Measurements from ENCODE around the gene PRAC1.

DNA sequence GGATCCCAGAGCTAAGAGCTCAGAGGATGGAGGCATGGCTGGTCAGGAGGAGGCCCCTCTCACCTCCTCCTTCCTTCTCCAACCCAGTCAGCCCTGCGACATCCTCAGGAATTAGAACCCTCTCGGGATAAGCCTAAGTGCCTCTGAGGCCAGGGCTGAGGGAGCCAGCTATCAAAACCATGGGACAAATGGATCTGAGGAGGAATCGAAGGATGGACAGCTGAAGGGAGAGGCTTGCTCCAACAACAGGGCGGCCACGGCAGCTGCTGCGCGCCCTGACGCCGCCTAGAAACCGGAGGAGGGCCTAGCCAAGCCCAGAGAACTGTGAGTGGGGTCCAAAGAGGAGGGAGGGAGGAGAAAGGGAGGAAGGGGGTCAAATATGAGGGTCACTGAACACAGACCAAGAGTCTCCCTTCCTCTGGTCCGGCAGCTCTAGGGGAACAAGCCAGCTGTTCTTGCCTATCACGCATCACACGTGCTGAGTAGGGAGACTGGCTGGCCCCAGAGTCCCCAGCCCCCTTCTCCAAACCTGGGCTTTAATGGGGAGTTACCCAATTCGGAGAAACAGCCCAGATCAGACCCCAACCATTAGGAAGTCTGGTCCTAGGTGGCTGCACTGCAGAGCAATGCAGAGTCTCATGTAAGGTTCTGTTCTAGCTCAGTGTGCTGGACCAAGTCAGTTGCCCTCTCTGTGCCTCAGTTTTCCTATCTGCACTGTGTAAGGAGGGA lies 12.2 kb upstream of the PRAC1 start:
- TF ChIP-seq, protein P1, sequence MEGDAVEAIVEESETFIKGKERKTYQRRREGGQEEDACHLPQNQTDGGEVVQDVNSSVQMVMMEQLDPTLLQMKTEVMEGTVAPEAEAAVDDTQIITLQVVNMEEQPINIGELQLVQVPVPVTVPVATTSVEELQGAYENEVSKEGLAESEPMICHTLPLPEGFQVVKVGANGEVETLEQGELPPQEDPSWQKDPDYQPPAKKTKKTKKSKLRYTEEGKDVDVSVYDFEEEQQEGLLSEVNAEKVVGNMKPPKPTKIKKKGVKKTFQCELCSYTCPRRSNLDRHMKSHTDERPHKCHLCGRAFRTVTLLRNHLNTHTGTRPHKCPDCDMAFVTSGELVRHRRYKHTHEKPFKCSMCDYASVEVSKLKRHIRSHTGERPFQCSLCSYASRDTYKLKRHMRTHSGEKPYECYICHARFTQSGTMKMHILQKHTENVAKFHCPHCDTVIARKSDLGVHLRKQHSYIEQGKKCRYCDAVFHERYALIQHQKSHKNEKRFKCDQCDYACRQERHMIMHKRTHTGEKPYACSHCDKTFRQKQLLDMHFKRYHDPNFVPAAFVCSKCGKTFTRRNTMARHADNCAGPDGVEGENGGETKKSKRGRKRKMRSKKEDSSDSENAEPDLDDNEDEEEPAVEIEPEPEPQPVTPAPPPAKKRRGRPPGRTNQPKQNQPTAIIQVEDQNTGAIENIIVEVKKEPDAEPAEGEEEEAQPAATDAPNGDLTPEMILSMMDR (IDR thresholded peaks at IDR 0.05 in 2 of 3, conservative IDR thresholded peaks at IDR 0.05 in 1 of 3; ENCODE audit: control insufficient read depth in 2 of 3, extremely low read depth in 1 of 3, insufficient read depth in 1 of 3, low read depth in 3 of 3, low read length in 3 of 3), result no peak
- TF ChIP-seq POLR2A (IDR thresholded peaks at IDR 0.05; ENCODE audit: low read depth, low read length), result no peak
- no peak for TF ChIP-seq JUND (IDR thresholded peaks at IDR 0.05; ENCODE audit: low read depth, low read length)
- no peak for TF ChIP-seq CREB1 (IDR thresholded peaks at IDR 0.05; ENCODE audit: low read depth)
- TF ChIP-seq TARDBP (IDR thresholded peaks at IDR 0.05; ENCODE audit: borderline replicate concordance), result no peak
- no peak for TF ChIP-seq PML (IDR thresholded peaks at IDR 0.05; ENCODE audit: low read length)

Measured in GM12878 (cell line).